ENCODE measurements around the gene ADGRE2. TPM values are rescaled to one million over a fixed set of nuclear protein-coding genes. Genes with fewer than 3 reads are reported as not detected.

The ADGRE2 gene
- total and polyA plus RNA-seq, 2 donors (not counting 3 experiments of a cell fraction or from before 2014, with no cell fraction given): not detected

- H3K79me2 ChIP-seq (ENCODE audit: control insufficient read depth, insufficient read depth, low read length): no peaks in the 10 kb centered on the region
- no peaks in the 10 kb centered on the region for H3K9me3 ChIP-seq (replicated peaks; ENCODE audit: control insufficient read depth, insufficient read depth, low read length)
- no peak overlapping the region for H3K4me3 ChIP-seq (replicated peaks in 1 of 3; ENCODE audit: insufficient read depth in 1 of 3, low read depth in 1 of 3, low read length in 3 of 3)
- TF ChIP-seq POLR2A (IDR thresholded peaks at IDR 0.05; ENCODE audit: low read depth, low read length): no peak
- no peak for TF ChIP-seq CTCF (IDR thresholded peaks at IDR 0.05; ENCODE audit: extremely low read depth in 1 of 2, insufficient read depth in 1 of 2, low read depth in 1 of 2, low read length in 2 of 2)
- TF ChIP-seq POLR2AphosphoS5 (IDR thresholded peaks at IDR 0.05; ENCODE audit: insufficient read depth, low read depth, low read length): no peak
- no peaks in the 10 kb centered on the region for H3K36me3 ChIP-seq (ENCODE audit: control insufficient read depth in 2 of 2, extremely low read depth in 1 of 2, insufficient read depth in 2 of 2, low read length in 2 of 2)
- no peak overlapping the region for H3K9ac ChIP-seq (replicated peaks; ENCODE audit: extremely low read depth, insufficient read depth, low read length)
- ChIA-PET POLR2A (no interaction called here), CTCF (no interaction called here)
- intact Hi-C loops (cut with micrococcal nuclease) (no loop called here), dilution Hi-C loops (cut with MboI; ENCODE audit: extremely low pct_ligation_motif_present, low sequenced_read_pairs) (no loop called here)
- H3K4me2 ChIP-seq (ENCODE audit: insufficient read depth, low read length): no peak overlapping the region
- DNase-seq (ENCODE audit: low read depth, low spot score): no peak
- no peak for FAIRE-seq
- H3K27ac ChIP-seq (ENCODE audit: insufficient read depth, low read depth, low read length): no peak overlapping the region
- no peaks in the 10 kb centered on the region for H3K4me1 ChIP-seq (ENCODE audit: control insufficient read depth, extremely low read depth, insufficient read depth, low read length)
- H2AFZ ChIP-seq (ENCODE audit: low read depth, low read length): no peak overlapping the region
- H3K27me3 ChIP-seq (ENCODE audit: control insufficient read depth in 2 of 2, insufficient read depth in 2 of 2, low read length in 2 of 2): no peaks in the 10 kb centered on the region
- no peaks in the 10 kb centered on the region for H4K20me1 ChIP-seq (replicated peaks; ENCODE audit: control insufficient read depth, extremely low read depth, insufficient read depth, low read length)
- no TSS peak for BruUV-seq (replicated peaks)
- H3K9me1 ChIP-seq (replicated peaks; ENCODE audit: control insufficient read depth, extremely low read depth, insufficient read depth, low read length): no peaks in the 10 kb centered on the region
Observed at GRCh38 chr19:14748601-14749000, 29.8 kb downstream of the ADGRE2 start.

- TF ChIP-seq EZH2 (IDR thresholded peaks at IDR 0.05; ENCODE audit: borderline replicate concordance, low read depth, low read length, severe bottlenecking) (no peak), MAX (IDR thresholded peaks at IDR 0.05; ENCODE audit: insufficient read depth, insufficient read length) (no peak), MYC (IDR thresholded peaks at IDR 0.05; ENCODE audit: low read depth, low read length) (no peak), POLR2A (IDR thresholded peaks at IDR 0.05; ENCODE audit: low read depth, low read length) (no peak), FOS (IDR thresholded peaks at IDR 0.05; ENCODE audit: borderline replicate concordance, insufficient read depth, low read length) (no peak), POLR2AphosphoS5 (IDR thresholded peaks at IDR 0.05; ENCODE audit: insufficient read depth, low read depth, low read length) (no peak), JUN (IDR thresholded peaks at IDR 0.05; ENCODE audit: borderline replicate concordance, insufficient read depth, insufficient read length, low read depth) (no peak), CTCF (IDR thresholded peaks at IDR 0.05; ENCODE audit: extremely low read depth in 1 of 2, insufficient read depth in 1 of 2, low read depth in 1 of 2, low read length in 2 of 2) (no peak), GATA2 (IDR thresholded peaks at IDR 0.05; ENCODE audit: insufficient read depth, insufficient read length, low read depth, low read length) (no peak)
- H3K4me2 ChIP-seq (ENCODE audit: insufficient read depth, low read length): no peak overlapping the region
- H3K36me3 ChIP-seq (ENCODE audit: control insufficient read depth in 2 of 2, extremely low read depth in 1 of 2, insufficient read depth in 2 of 2, low read length in 2 of 2): no peaks in the 10 kb centered on the region
- CTCF ChIA-PET: no interaction called here
- no peak overlapping the region for H3K27ac ChIP-seq (ENCODE audit: insufficient read depth, low read depth, low read length)
- H3K4me1 ChIP-seq (ENCODE audit: control insufficient read depth, extremely low read depth, insufficient read depth, low read length): no peaks in the 10 kb centered on the region
- POLR2A ChIA-PET: no interaction called here
- H4K20me1 ChIP-seq (replicated peaks; ENCODE audit: control insufficient read depth, extremely low read depth, insufficient read depth, low read length): no peaks in the 10 kb centered on the region
- no TSS peak for BruUV-seq (replicated peaks)
- no peaks in the 10 kb centered on the region for H3K79me2 ChIP-seq (ENCODE audit: control insufficient read depth, insufficient read depth, low read length)
- H2AFZ ChIP-seq (ENCODE audit: low read depth, low read length): no peak overlapping the region
- H3K9ac ChIP-seq (replicated peaks; ENCODE audit: extremely low read depth, insufficient read depth, low read length): no peak overlapping the region
- H3K9me1 ChIP-seq (replicated peaks; ENCODE audit: control insufficient read depth, extremely low read depth, insufficient read depth, low read length): no peaks in the 10 kb centered on the region
- dilution Hi-C loops (cut with MboI; ENCODE audit: extremely low pct_ligation_motif_present, low sequenced_read_pairs) (no loop called here), intact Hi-C loops (cut with micrococcal nuclease) (no loop called here)
- no peaks in the 10 kb centered on the region for H3K9me3 ChIP-seq (replicated peaks; ENCODE audit: control insufficient read depth, insufficient read depth, low read length)
- no peak for DNase-seq (ENCODE audit: low read depth, low spot score)
- FAIRE-seq: no peak
- H3K4me3 ChIP-seq (replicated peaks in 1 of 3; ENCODE audit: insufficient read depth in 1 of 3, low read depth in 1 of 3, low read length in 3 of 3): no peak overlapping the region
- no peaks in the 10 kb centered on the region for H3K27me3 ChIP-seq (ENCODE audit: control insufficient read depth in 2 of 2, insufficient read depth in 2 of 2, low read length in 2 of 2)
Observed at GRCh38 chr19:14746886-14747285, 31.5 kb downstream of the ADGRE2 start.

Data from endothelial cell of umbilical vein (primary cell).